Stimulated activated naive CD4-positive, alpha-beta T cell (primary cell): ENCODE measurements around the gene PHAF1.
"Not testable (repeated sequence)": the region's sequence is repeated elsewhere in the genome, so short reads cannot be mapped to it uniquely, and the experiment has no call there.

Experiments used
- DNase-seq, 6 experiments: peaks; one replicate each; lab custom pipeline; 2025; lab: John Stamatoyannopoulos, UW

Gene PHAF1

DNA sequence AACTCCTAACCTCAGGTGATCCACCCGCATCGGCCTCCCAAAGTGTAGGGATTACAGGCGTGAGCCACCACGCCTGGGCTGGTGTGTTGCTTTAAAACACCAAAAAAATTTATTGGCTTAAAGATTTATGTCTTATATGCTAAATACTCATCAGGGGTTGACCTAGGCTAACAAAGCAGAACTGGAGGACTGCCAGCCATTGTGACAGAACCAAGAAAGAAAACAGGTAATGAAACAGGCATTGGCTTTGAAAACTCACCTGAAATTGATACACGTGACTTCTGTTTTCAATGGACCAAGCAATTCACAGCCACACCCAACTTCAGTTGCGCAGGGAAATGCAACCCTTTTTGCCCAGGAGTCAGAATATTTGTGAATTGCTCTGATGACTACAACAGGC is 4.9 kb upstream of the PHAF1 start:
- no peak for DNase-seq

GRCh38 chr16:67105246-67105645 is 4.5 kb upstream of the PHAF1 start:
- DNase-seq = no peak

GRCh38 chr16:67105881-67106280 is 3.9 kb upstream of the PHAF1 start:
- no peak for DNase-seq

DNA sequence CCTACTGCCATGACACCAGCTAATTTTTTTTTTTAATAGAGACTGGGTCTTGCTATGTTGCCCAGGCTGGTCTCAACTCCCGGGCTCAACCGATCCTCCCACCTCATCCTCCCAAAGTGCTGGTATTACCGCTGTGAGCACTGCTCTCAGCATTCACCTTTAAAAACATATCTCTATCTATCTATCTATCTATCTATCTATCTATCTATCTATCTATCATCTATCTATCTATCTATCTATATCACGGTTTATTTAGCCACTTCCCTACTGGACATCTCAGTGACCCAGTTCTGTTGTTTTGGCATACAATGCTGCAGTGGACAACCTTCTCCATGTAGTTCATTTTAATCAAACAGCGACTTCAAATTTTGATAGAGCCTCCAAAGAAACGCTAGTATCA is 1.3 kb upstream of the PHAF1 start:
- no peak for DNase-seq

DNA sequence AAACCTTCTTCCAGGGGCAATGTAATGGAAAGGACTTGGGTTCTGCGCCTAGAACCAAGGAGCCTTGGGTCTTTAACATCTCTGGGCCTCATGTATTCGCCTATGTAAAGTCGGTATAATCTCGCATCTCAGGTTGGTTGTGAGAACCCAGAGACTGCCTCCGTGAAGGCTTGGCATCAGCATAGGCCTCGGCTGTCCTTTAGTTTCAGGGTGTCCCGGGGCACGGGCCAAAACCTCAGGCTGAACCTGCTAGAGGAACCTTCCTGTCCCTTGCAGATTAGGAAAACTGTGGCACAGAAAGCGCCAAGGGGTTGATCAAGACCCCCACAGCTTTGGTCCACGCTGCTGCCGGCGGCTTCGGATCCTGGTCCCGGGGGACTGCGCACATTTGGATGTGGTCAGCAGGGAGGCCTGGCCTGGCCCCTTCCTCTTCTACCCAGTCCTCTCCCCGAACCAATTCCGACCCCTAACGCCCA is 772 bp upstream of the PHAF1 start:
- no peak for DNase-seq

GRCh38 chr16:67111951-67112444 is 2.3 kb downstream of the PHAF1 start:
- DNase-seq = no peak

DNA sequence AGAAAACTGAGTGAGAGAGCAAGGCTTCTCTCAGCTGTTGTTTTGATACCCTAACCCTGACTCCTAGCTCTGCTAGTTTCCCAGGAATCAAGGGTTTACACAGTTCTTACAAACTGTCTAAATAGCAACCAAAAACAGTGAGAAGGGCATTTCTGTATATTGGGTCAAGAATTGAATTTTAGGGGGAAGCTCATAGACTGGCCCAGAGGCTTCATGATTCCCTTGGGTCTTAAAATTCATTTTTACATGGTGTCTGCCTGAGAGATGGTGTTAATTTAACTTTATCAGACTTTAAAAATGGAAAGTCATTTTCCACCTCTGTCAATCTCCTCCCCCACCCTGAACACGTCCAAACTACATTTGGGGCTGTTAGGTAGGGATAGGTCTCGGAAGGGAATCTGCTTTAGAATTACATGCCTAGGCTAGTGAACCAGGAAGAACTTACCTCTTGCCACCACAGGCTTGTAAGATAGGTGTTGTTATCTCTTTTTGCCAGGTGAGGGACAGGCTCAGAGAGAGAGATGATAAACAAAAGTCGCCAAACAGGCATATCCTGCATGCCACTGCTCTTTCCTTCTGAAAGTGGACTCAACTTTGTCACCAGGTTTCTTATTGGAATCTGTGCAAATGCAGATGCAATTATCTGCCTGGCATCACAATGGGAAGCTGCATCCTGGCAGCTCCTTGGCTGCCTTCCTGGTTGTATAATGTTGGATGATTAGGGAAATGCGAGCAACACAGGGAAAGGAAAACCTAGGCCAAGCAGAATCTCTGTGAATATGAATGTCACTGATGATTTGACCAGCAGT is 3.1 kb downstream of the PHAF1 start:
- DNase-seq = no peak

DNA sequence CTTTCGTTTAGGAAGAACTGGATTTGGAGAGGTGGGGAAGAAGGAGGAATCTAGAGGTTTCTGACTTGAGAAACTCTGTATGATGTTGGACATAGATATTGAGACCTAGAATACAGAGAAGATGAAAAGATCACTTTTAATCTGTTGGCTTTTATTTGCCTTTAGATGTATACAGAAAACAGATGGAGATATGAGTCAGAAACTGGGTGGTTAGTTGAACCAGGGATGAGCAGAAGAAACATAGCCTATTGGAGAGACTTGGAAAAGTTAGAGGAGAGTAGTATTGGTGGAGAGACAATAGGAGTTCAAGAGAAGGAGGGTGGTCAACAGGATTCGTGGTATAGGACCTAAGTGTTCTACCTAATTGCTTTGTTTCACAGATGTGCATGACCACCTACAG is 5.1 kb downstream of the PHAF1 start:
- no peak for DNase-seq

- DNase-seq = no peak
Observed at GRCh38 chr16:67115639-67116038, 5.9 kb downstream of the PHAF1 start.

DNA sequence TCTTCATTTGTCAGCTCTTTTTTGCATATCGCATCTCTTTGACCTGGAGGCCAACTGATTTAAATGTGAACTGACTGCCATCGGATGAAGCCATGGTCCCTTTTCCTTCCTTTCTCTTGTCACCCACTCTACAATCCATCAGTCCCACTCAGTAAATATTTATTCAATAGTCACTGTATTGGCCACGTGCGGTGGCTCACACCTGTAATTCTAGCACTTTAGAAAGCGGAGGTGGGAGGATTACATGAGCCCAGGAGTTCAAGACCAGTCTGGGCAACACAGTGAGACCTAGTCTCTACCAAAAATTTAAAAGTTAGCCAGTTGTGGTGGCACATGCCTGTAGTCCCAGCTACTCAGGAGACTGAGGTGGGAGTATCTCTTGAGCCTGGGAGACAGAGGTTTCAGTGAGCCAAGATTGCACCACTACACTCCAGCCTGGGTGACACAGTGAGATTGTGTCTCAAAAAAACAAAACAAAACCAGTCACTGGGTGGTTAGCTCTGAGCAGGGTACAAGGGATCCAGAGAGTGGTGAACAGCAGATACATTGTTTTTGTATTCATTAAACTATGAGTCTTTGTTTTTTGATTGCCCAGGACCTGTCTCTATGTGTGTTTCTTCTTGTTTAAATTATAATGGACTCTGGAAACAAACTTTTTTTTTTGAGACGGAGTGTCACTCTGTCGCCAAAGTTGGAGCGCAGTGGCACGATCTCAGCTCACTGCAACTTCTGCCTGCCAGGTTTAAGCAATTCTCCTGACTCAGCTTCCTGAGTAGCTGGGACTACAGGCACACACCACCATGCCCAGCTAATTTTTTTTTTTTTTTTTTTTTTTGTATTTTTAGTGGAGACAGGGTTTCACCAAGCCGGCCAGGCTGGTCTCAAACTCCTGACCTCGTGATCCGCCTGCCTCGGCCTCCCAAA is 6.9 kb downstream of the PHAF1 start:
- no peak for DNase-seq

GRCh38 chr16:67117716-67118115 is 8.0 kb downstream of the PHAF1 start:
- no peak for DNase-seq

DNA sequence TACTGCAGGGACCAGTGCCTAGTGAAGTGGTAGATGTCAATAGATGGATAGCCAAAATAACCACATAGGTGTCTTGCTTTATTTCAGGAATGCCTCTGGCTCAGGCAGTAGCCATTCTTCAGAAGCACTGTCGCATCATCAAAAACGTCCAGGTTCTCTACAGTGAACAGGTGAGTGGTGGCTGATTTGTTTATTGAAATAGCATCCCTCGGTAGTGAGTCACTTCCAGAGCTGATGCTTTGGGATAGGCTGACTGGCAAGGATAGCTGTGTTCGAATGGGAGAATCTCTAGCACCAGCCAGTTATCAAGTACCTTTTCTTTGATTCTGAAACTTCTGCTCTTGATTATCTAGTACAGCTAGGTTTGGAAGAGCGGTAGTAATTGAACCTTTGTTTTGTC is 10.3 kb downstream of the PHAF1 start:
- DNase-seq = no peak

DNA sequence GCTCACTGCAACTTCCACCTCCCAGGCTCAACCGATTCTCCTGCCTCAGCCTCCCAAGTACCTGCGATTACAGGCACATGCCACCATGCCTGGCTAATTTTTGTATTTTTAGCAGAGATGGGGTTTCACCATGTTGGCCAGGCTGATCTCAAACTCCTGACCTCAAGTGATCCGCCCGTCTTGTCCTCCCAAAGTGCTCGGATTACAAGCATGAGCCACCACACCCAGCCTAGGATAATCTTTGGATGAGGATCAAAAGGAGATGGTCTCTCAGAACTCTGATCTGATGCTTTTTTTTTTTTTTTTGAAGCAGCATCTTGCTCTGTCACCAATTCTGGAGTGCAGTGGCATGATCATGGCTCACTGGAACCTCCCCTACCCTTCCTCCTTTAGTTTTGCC is 13.1 kb downstream of the PHAF1 start:
- DNase-seq = not testable (repeated sequence)

- DNase-seq = no peak
Observed at GRCh38 chr16:67128417-67128816, 18.7 kb downstream of the PHAF1 start.

- DNase-seq = no peak
Observed at GRCh38 chr16:67128887-67129286, 19.1 kb downstream of the PHAF1 start.

DNA sequence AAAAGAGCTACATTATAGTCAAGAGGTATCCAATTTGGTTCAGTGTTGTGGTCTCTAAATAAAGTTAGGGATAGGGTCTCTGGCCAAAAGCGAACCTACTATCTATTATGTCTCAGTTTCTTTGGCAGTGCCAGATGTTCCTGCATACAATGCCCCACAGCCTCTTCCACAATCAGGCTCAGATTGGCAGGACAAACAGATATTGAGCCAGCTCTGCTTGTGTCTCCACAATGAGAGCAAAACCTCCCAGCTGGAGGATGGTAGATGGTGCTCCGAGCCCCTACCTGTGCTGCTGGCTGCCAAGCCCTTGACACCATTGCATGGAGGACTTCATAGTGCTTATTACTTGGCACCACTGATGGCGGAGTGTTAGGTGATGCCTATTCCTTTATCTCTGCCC is 19.7 kb downstream of the PHAF1 start:
- DNase-seq = no peak

DNA sequence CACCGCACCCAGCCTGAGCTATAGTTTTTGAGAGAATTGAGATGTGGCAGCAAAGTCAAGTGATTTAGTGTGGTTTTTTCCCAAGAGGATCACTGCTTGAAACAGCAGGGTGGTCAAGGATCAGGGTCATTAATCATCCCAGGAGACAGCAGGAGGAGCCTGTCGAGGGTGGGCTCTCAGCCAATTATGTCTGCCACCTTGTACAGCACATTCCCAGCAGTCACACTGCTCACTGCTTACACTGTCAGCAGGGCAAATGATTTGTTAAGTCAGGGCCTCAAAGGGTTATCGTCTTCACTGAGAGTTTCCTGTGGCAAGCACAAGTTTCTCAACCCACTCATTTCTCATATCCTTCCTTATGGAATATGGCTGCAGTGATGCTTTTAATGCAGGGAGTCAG is 27.9 kb downstream of the PHAF1 start:
- DNase-seq = no peak

GRCh38 chr16:67141391-67141790 is 31.6 kb downstream of the PHAF1 start:
- no peak for DNase-seq

GRCh38 chr16:67142342-67142741 is 32.6 kb downstream of the PHAF1 start:
- DNase-seq = no peak

DNA sequence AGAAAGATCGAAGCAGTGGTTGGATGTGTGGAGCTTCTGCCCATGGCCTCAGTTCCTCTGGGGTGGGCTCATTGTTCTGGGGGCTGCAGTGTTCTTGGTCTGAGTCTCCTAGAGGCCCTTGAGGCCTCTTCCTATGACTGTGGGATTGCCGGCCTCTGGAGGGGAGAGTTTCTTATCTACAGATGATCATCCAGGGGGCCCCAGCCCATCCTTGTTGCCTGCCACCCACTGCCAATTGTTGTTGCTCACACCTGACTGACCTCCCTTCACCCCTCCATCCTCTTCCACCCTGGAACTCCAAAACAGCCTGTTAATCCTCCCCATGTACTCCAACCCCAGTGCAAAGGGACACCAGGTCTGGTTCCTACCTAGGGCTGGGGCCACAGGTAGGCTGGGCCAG is 35.2 kb downstream of the PHAF1 start:
- no peak for DNase-seq

DNA sequence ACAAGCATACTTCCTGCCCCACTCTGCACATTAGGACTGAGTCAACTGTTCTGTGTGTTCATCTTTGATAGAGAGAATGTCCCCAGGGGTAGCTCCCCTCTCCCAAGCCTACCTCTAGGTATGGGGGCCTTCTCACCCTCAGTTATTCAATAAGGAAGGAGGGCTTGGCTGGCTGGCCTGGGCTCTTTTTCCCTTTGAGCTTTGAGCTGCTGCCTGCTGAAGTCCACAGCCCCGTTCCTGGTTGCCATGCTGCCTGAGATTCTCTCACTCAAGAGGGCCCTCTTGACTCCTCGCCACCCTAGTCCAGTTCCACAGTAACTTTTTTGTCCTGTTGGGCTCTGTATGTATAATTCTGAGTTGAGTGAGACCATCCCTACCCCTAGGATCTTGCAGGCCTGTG is 36.0 kb downstream of the PHAF1 start:
- no peak for DNase-seq

DNA sequence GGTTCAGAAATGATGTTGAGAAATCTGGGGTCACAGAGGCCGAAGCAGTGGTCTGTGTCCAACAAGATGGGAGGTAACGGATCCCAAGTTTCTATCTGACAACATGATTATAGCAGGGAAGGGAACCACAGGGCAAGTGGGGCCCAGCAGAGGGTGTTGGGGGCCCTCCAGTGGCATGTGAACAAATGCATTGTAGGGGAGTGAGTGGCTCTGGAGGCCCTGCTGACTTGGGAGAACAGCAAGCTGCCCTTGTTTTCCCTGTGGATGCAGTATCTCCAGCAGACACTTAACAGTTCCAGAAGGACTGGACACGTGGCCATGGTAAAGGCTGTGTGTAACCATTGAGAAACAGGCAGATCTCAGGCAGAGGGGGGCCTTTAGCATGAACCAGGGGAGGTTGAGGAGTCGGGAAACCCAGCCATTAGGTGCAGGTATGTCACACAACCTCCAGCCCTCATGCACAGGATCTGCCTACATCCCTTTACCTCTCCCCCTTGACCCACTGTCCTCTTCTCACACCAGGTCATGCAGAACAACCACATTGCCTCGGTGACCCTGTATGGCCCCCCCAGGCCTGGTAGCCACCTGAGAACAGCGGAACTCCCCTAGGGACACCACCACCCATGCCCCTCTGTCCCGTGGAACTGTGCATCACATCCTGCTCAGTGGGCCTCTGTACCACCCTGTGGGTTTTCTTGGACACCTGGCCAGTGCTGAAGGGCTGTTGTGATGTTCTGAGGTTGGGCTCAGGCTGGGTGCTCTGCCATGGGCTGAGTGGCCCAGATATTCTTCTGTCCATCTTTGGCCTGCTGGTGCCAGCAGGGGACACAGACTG is 37.0 kb downstream of the PHAF1 start:
- DNase-seq = no peak
